HG03108 (cell line): Measurements from ENCODE around the gene MVD.
"Not testable (repeated sequence)": the region's sequence is repeated elsewhere in the genome, so short reads cannot be mapped to it uniquely, and the experiment has no call there.

Experiments
- ATAC-seq: cut with Tn5 transposase; IDR thresholded peaks from one replicate; pipeline ENCODE4 v1.9.1; 2021; ENCODE audit warnings: moderate library complexity; ENCODE audit not compliant: unreplicated experiment

MVD gene

GRCh38 chr16:88610080-88610479 lies 52.8 kb downstream of the MVD start:
- ATAC-seq = no peak

GRCh38 chr16:88609426-88609825 lies 53.5 kb downstream of the MVD start:
- ATAC-seq = not testable (repeated sequence)

GRCh38 chr16:88608076-88608475 lies 54.8 kb downstream of the MVD start:
- ATAC-seq = no peak

GRCh38 chr16:88606148-88606757 lies 56.6 kb downstream of the MVD start:
- no peak for ATAC-seq

- no peak for ATAC-seq
Observed at GRCh38 chr16:88605186-88606147, 57.4 kb downstream of the MVD start.

GRCh38 chr16:88602091-88602490 lies 60.8 kb downstream of the MVD start:
- ATAC-seq = no peak
